ENCODE results near the gene ADAP2. TPM values are rescaled to one million over a fixed set of nuclear protein-coding genes. Genes with fewer than 3 reads are reported as not detected.
"Not testable (repeated sequence)": the region's sequence is repeated elsewhere in the genome, so short reads cannot be mapped to it uniquely, and the experiment has no call there.

Gene ADAP2
- total RNA-seq, 4 donors from 2014 or later = 6.3 to 14.9 (median 12.9) TPM

GRCh38 chr17:30926516-30926915 lies 4.8 kb downstream of the ADAP2 start:
- Histone ChIP-seq H3K4me1 (peaks cover 8 to 11% of the 10 kb centered on the region in 2 donors), H3K27ac (no peak overlapping the region), H3K4me3 (replicated peaks in 1 of 3) (no peak overlapping the region), H3K9me3 (no peaks in the 10 kb centered on the region), H3K27me3 (no peaks in the 10 kb centered on the region), H3K36me3 (no peaks in the 10 kb centered on the region)
- no peak for DNase-seq
- intact Hi-C loops (cut with DNase I) = no loop called here
- no peak for TF ChIP-seq POLR2A (IDR thresholded peaks at IDR 0.05)
- TF ChIP-seq, protein P1, sequence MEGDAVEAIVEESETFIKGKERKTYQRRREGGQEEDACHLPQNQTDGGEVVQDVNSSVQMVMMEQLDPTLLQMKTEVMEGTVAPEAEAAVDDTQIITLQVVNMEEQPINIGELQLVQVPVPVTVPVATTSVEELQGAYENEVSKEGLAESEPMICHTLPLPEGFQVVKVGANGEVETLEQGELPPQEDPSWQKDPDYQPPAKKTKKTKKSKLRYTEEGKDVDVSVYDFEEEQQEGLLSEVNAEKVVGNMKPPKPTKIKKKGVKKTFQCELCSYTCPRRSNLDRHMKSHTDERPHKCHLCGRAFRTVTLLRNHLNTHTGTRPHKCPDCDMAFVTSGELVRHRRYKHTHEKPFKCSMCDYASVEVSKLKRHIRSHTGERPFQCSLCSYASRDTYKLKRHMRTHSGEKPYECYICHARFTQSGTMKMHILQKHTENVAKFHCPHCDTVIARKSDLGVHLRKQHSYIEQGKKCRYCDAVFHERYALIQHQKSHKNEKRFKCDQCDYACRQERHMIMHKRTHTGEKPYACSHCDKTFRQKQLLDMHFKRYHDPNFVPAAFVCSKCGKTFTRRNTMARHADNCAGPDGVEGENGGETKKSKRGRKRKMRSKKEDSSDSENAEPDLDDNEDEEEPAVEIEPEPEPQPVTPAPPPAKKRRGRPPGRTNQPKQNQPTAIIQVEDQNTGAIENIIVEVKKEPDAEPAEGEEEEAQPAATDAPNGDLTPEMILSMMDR (IDR thresholded peaks at IDR 0.05) = no peak
- 85 to 88% methylated on average over 6 of the region's 6 CpGs for WGBS, 2 donors

GRCh38 chr17:30927756-30928155 lies 6.0 kb downstream of the ADAP2 start:
- no peaks in the 10 kb centered on the region for H3K36me3 ChIP-seq
- intact Hi-C loops (cut with DNase I) = no loop called here
- TF ChIP-seq, protein P1 (IDR thresholded peaks at IDR 0.05) = no peak
- TF ChIP-seq POLR2A (IDR thresholded peaks at IDR 0.05) = no peak
- H3K4me1 ChIP-seq = peaks cover under 1 to 1% of the 10 kb centered on the region in 2 donors
- no peak overlapping the region for H3K4me3 ChIP-seq (replicated peaks in 1 of 3)
- H3K9me3 ChIP-seq = no peaks in the 10 kb centered on the region
- H3K27ac ChIP-seq = no peak overlapping the region
- no peaks in the 10 kb centered on the region for H3K27me3 ChIP-seq
- WGBS, 2 donors = 92 to 93% methylated on average over 5 of the region's 5 CpGs
- no peak for DNase-seq

DNA sequence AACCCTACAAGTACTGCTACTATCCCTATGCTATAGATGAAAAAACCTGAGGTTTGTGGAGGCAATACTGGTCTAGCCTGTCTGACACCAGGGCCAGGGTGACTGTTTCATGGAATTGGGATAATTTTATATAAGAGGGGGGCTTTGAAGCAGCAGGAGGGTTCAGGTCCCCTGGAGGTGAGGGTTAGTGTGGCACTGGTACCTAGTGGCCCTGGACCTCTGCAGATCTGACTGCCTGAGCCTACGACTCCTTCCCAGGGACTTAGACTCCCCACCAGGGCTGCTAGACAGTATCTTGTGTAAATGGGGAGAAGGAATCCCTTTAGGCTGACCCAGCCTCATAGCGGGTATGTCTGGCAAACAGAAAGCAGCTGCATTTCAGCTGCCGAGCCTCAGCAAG lies 6.8 kb downstream of the ADAP2 start:
- Histone ChIP-seq H3K4me1 (no peaks in the 10 kb centered on the region), H3K36me3 (no peaks in the 10 kb centered on the region), H3K4me3 (replicated peaks in 1 of 3) (no peak overlapping the region), H3K9me3 (no peaks in the 10 kb centered on the region), H3K27me3 (no peaks in the 10 kb centered on the region), H3K27ac (no peak overlapping the region)
- intact Hi-C loops (cut with DNase I) = no loop called here
- DNase-seq = no peak
- 88 to 94% methylated on average over 3 of the region's 3 CpGs for WGBS, 2 donors
- TF ChIP-seq, protein P1 (IDR thresholded peaks at IDR 0.05) = no peak
- TF ChIP-seq POLR2A (IDR thresholded peaks at IDR 0.05) = no peak

DNA sequence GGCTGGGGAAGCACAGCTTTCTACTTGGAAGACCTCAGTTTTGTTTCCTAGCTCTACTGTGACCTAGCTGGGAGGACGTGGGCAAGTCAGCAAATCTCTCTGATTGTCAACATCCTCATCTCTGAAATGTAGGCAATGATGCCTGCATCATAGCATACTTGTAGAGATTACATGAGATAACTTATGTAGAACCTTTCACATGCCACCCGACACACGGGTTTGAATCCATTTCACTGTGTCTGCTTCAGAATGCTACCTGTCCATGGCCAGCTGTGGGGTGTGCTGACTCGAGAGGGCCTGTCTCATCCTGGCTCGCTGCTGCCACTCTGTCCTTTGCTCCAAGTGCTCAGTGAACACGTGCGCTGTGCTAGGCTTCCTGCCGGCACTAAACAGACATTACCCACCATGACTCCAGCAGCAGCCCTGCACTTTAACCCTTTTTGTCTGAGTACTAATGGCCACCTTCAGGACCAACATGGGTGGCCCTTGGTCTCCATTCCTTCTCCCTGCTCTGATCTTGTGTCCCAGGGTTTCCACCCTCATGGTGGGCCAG lies 7.4 kb downstream of the ADAP2 start:
- no peak overlapping the region for H3K4me3 ChIP-seq (replicated peaks in 1 of 3)
- WGBS, 2 donors = 51 to 62% methylated on average over 8 of the region's 8 CpGs
- no peaks in the 10 kb centered on the region for H3K4me1 ChIP-seq
- H3K27ac ChIP-seq = no peak overlapping the region
- no peaks in the 10 kb centered on the region for H3K9me3 ChIP-seq
- no peak for DNase-seq
- intact Hi-C loops (cut with DNase I) = no loop called here
- no peaks in the 10 kb centered on the region for H3K27me3 ChIP-seq
- H3K36me3 ChIP-seq = no peaks in the 10 kb centered on the region
- TF ChIP-seq, protein P1 (IDR thresholded peaks at IDR 0.05) = no peak
- no peak for TF ChIP-seq POLR2A (IDR thresholded peaks at IDR 0.05)

DNA sequence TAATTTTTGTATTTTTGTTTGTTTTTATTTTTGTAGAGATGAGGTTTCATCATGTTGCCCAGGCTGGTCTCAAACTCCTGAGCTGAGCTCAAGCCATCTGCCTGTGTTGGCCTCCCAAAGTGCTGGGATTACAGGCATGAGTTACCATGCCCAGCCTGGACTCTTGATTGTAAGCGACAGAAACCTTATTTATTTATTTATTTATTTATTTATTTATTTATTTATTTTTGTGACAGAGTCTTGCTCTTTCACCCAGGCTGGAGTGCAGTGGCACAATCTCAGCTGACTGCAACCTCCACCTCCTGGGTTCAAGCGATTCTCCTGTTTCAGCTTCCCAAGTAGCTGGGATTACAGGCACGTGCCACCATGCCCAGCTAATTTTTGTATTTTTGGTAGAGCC lies 8.1 kb downstream of the ADAP2 start:
- H3K4me3 ChIP-seq (replicated peaks in 1 of 3); H3K27me3 ChIP-seq; intact Hi-C loops (cut with DNase I); DNase-seq; H3K9me3 ChIP-seq; H3K36me3 ChIP-seq; H3K4me1 ChIP-seq; H3K27ac ChIP-seq: not testable (repeated sequence)
- WGBS, 2 donors = 90 to 93% methylated on average over 3 of the region's 3 CpGs

GRCh38 chr17:30930495-30930894 lies 8.8 kb downstream of the ADAP2 start:
- 94 to 95% methylated on average over 3 of the region's 3 CpGs for WGBS, 2 donors
- no peaks in the 10 kb centered on the region for H3K4me1 ChIP-seq
- DNase-seq = no peak
- no peak overlapping the region for H3K27ac ChIP-seq
- intact Hi-C loops (cut with DNase I) = no loop called here
- no peak overlapping the region for H3K4me3 ChIP-seq (replicated peaks in 1 of 3)
- no peaks in the 10 kb centered on the region for H3K27me3 ChIP-seq
- no peaks in the 10 kb centered on the region for H3K36me3 ChIP-seq
- TF ChIP-seq, protein P1 (IDR thresholded peaks at IDR 0.05) = no peak
- TF ChIP-seq POLR2A (IDR thresholded peaks at IDR 0.05) = no peak
- H3K9me3 ChIP-seq = no peaks in the 10 kb centered on the region

DNA sequence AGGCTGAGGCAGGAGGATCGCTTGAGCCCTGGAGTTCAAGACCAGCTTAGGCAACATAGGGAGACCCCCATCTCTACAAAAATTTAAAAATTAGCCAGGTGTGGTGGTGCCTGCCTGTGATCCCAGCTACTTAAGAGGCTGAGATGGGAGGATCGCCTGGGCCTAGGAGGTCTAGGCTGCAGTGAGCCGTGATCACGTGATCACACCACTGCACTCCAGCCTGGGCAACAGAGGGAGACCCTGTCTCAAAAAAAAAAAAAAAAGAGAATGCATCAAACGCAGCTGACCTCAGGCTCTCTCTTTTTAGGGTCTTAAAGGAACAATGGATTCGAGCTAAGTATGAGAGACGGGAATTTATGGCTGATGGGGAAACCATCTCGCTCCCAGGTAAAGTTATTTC lies 9.8 kb downstream of the ADAP2 start:
- H3K27me3 ChIP-seq; DNase-seq; H3K4me1 ChIP-seq; H3K9me3 ChIP-seq; H3K27ac ChIP-seq; H3K4me3 ChIP-seq (replicated peaks in 1 of 3); H3K36me3 ChIP-seq; intact Hi-C loops (cut with DNase I): not testable (repeated sequence)
- WGBS, 2 donors = 88 to 91% methylated on average over 8 of the region's 8 CpGs

Measured in thyroid gland (tissue), 4 donors.